ENCODE results near the gene CCDC172. TPM values are rescaled to one million over a fixed set of nuclear protein-coding genes. Genes with fewer than 3 reads are reported as not detected.

CCDC172 gene
- total and polyA plus RNA-seq, 2 experiments from 2014 or later = 4.6 to 17.6 TPM

DNA sequence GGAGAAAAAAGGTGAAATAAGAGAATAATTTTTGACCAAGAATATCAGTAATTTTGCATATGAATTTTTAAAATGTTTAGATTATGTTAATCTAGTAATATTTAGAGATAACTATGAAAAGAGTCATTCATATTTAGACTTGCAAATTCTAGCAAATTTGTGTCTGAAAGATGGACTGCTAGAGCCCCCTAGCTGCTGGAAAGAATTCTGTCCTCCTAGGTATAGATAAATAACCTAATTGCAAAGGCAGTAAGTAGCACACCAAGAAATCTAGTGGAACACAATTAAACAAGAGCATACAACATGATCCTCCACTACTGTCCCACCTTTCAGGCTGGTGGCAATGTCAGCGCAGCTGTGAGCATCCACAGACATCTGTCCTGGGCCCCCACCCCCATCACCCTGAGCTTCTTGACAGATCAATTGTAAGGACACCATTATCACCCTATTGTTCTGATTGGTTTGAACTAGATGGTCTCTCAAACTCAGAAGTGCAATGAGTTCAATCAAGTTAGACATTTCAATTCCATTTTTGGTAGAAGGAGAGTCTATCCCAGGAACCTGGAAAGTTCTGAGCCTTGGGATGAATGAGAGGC lies 36.2 kb upstream of the CCDC172 start:
- Histone ChIP-seq H2AFZ (peak overlapping the region; percentile 78; the same call in 1 of the 2 replicates), H3F3A (replicated peaks; ENCODE audit: low read depth) (no peaks in the 10 kb centered on the region), H3K79me2 (replicated peaks; ENCODE audit: insufficient read depth) (no peaks in the 10 kb centered on the region), H3K36me3 (ENCODE audit: insufficient read depth) (no peaks in the 10 kb centered on the region), H3K4me1 (ENCODE audit: insufficient read depth) (peaks cover 3% of the 10 kb centered on the region; the same call in 1 of the 2 replicates), H3K4me3 (no peak overlapping the region), H4K20me1 (replicated peaks; ENCODE audit: insufficient read depth) (no peaks in the 10 kb centered on the region), H3K4me2 (no peak overlapping the region), H3K27ac (ENCODE audit: low read depth) (no peak overlapping the region), H3K27me3 (ENCODE audit: insufficient read depth) (no peaks in the 10 kb centered on the region), H3K9me2 (ENCODE audit: insufficient read depth) (no peaks in the 10 kb centered on the region; the same call in 1 of the 2 replicates)
- H3K4me3 Mint-ChIP-seq = no peak overlapping the region
- TF ChIP-seq, protein P1, sequence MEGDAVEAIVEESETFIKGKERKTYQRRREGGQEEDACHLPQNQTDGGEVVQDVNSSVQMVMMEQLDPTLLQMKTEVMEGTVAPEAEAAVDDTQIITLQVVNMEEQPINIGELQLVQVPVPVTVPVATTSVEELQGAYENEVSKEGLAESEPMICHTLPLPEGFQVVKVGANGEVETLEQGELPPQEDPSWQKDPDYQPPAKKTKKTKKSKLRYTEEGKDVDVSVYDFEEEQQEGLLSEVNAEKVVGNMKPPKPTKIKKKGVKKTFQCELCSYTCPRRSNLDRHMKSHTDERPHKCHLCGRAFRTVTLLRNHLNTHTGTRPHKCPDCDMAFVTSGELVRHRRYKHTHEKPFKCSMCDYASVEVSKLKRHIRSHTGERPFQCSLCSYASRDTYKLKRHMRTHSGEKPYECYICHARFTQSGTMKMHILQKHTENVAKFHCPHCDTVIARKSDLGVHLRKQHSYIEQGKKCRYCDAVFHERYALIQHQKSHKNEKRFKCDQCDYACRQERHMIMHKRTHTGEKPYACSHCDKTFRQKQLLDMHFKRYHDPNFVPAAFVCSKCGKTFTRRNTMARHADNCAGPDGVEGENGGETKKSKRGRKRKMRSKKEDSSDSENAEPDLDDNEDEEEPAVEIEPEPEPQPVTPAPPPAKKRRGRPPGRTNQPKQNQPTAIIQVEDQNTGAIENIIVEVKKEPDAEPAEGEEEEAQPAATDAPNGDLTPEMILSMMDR (conservative IDR thresholded peaks at IDR 0.05; ENCODE audit: low read depth in 2 of 2) = peak; percentile 75 to 91
- TF ChIP-seq, protein P2, sequence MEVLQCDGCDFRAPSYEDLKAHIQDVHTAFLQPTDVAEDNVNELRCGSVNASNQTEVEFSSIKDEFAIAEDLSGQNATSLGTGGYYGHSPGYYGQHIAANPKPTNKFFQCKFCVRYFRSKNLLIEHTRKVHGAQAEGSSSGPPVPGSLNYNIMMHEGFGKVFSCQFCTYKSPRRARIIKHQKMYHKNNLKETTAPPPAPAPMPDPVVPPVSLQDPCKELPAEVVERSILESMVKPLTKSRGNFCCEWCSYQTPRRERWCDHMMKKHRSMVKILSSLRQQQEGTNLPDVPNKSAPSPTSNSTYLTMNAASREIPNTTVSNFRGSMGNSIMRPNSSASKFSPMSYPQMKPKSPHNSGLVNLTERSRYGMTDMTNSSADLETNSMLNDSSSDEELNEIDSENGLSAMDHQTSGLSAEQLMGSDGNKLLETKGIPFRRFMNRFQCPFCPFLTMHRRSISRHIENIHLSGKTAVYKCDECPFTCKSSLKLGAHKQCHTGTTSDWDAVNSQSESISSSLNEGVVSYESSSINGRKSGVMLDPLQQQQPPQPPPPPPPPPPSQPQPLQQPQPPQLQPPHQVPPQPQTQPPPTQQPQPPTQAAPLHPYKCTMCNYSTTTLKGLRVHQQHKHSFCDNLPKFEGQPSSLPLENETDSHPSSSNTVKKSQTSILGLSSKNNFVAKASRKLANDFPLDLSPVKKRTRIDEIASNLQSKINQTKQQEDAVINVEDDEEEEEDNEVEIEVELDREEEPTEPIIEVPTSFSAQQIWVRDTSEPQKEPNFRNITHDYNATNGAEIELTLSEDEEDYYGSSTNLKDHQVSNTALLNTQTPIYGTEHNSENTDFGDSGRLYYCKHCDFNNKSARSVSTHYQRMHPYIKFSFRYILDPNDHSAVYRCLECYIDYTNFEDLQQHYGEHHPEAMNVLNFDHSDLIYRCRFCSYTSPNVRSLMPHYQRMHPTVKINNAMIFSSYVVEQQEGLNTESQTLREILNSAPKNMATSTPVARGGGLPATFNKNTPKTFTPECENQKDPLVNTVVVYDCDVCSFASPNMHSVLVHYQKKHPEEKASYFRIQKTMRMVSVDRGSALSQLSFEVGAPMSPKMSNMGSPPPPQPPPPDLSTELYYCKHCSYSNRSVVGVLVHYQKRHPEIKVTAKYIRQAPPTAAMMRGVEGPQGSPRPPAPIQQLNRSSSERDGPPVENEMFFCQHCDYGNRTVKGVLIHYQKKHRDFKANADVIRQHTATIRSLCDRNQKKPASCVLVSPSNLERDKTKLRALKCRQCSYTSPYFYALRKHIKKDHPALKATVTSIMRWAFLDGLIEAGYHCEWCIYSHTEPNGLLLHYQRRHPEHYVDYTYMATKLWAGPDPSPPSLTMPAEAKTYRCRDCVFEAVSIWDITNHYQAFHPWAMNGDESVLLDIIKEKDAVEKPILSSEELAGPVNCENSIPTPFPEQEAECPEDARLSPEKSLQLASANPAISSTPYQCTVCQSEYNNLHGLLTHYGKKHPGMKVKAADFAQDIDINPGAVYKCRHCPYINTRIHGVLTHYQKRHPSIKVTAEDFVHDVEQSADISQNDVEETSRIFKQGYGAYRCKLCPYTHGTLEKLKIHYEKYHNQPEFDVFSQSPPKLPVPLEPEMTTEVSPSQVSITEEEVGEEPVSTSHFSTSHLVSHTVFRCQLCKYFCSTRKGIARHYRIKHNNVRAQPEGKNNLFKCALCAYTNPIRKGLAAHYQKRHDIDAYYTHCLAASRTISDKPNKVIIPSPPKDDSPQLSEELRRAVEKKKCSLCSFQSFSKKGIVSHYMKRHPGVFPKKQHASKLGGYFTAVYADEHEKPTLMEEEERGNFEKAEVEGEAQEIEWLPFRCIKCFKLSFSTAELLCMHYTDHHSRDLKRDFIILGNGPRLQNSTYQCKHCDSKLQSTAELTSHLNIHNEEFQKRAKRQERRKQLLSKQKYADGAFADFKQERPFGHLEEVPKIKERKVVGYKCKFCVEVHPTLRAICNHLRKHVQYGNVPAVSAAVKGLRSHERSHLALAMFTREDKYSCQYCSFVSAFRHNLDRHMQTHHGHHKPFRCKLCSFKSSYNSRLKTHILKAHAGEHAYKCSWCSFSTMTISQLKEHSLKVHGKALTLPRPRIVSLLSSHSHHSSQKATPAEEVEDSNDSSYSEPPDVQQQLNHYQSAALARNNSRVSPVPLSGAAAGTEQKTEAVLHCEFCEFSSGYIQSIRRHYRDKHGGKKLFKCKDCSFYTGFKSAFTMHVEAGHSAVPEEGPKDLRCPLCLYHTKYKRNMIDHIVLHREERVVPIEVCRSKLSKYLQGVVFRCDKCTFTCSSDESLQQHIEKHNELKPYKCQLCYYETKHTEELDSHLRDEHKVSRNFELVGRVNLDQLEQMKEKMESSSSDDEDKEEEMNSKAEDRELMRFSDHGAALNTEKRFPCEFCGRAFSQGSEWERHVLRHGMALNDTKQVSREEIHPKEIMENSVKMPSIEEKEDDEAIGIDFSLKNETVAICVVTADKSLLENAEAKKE (CRISPR knock-in tag; IDR thresholded peaks at IDR 0.05) = no peak
- H3K9me3 Mint-ChIP-seq = peaks cover 3% of the 10 kb centered on the region; the same call in 1 of the 3 replicates
- H3K36me3 Mint-ChIP-seq (ENCODE audit: low read depth) = no peaks in the 10 kb centered on the region
- H3K4me1 Mint-ChIP-seq = no peaks in the 10 kb centered on the region
- peaks cover 3% of the 10 kb centered on the region for H3K27me3 Mint-ChIP-seq (ENCODE audit: insufficient read depth, low read depth, poor library complexity)
- peak; percentile 44; the same call in 2 of the 3 replicates for ATAC-seq
- DNase-seq (ENCODE audit: low spot score) = peak; percentile 70
- H3K27ac Mint-ChIP-seq = no peak overlapping the region

DNA sequence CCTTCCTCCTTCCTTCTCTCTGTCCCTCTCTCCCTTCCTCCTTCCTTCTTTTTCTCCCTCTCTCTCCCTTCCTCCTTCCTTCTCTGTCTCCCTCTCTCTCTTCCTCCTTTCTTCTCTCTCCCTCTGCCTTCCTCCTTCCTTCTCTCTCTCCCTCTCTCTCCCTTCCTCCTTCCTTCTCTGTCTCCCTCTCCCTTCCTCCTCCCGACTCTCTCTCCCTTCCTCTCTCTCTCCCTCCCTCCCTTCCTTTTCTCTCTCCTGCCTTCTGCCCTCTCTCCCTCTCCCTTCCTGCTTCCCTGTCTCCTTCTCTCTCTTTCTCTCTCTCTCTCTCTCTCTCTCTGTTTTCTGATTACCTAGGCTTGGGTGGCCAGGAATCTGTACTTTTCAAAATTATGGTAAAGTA lies 34.6 kb upstream of the CCDC172 start:
- Mint-ChIP-seq H3K9me3 (peaks cover 3% of the 10 kb centered on the region; the same call in 1 of the 3 replicates), H3K4me3 (no peak overlapping the region), H3K36me3 (ENCODE audit: low read depth) (no peaks in the 10 kb centered on the region), H3K27me3 (ENCODE audit: insufficient read depth, low read depth, poor library complexity) (peaks cover 2% of the 10 kb centered on the region), H3K4me1 (no peaks in the 10 kb centered on the region; the same call in 2 of the 3 replicates), H3K27ac (no peak overlapping the region)
- DNase-seq (ENCODE audit: low spot score) (no peak), ATAC-seq (no peak)
- no peaks in the 10 kb centered on the region for H3F3A ChIP-seq (replicated peaks; ENCODE audit: low read depth)
- no peak overlapping the region for H3K4me2 ChIP-seq
- no peak overlapping the region for H2AFZ ChIP-seq
- H3K9me2 ChIP-seq (ENCODE audit: insufficient read depth) = no peaks in the 10 kb centered on the region; the same call in 1 of the 2 replicates
- TF ChIP-seq EZH2 (IDR thresholded peaks at IDR 0.05; ENCODE audit: low read depth, unreplicated experiment) (no peak), JUNB (IDR thresholded peaks at IDR 0.05; ENCODE audit: unreplicated experiment) (no peak)
- TF ChIP-seq, protein P1 (conservative IDR thresholded peaks at IDR 0.05; ENCODE audit: low read depth in 2 of 2) = no peak
- no peaks in the 10 kb centered on the region for H4K20me1 ChIP-seq (replicated peaks; ENCODE audit: insufficient read depth)
- H3K27ac ChIP-seq (ENCODE audit: low read depth) = no peak overlapping the region
- H3K4me3 ChIP-seq = no peak overlapping the region
- peaks cover 3% of the 10 kb centered on the region; the same call in 1 of the 2 replicates for H3K4me1 ChIP-seq (ENCODE audit: insufficient read depth)
- no peaks in the 10 kb centered on the region for H3K27me3 ChIP-seq (ENCODE audit: insufficient read depth)
- H3K79me2 ChIP-seq (replicated peaks; ENCODE audit: insufficient read depth) = no peaks in the 10 kb centered on the region
- no peaks in the 10 kb centered on the region for H3K36me3 ChIP-seq (ENCODE audit: insufficient read depth)

Measured in GM23338 (cell line).